ENCODE measurements around the gene PTPRN2. TPM values are rescaled to one million over a fixed set of nuclear protein-coding genes. Genes with fewer than 3 reads are reported as not detected.
A peak's percentile ranks its signal among the peaks of the same experiment; 100 is the strongest.

PTPRN2 gene
- total RNA-seq, 1 experiment from 2014 or later: not detected

DNA sequence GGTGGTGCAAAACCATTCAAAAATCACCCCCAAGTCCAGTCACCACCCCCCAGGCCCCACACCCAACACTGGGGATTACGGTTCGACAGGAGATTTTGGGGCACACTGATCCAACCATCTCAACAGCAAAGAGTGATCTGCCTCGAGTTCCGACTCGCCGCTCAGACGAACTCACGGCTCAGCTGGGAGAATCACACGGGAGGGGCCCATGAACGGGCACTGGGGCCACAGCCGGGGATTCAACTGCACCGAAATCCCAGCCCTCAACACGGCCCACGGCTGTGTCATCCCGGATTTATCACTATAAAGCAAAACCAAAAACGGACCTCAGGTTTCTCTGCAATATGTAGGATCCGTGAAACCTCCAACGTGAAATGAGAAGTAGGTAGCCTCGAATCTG, 790.8 kb downstream of the PTPRN2 start:
- CTCF ChIA-PET: no interaction called here
- POLR2A ChIA-PET (ENCODE audit: unreplicated experiment): no interaction called here
- Histone ChIP-seq H3K9me2 (ENCODE audit: insufficient read depth) (no peaks in the 10 kb centered on the region), H3K4me2 (no peak overlapping the region), H3K27me3 (ENCODE audit: insufficient read depth, low read depth) (peaks cover 97% of the 10 kb centered on the region), H3K4me3 (no peak overlapping the region), H3K27ac (no peak overlapping the region), H3K36me3 (ENCODE audit: low read depth) (no peaks in the 10 kb centered on the region), H3F3A (ENCODE audit: insufficient read depth, low read depth) (no peaks in the 10 kb centered on the region), H3K9me3 (ENCODE audit: insufficient read depth, low read depth) (no peaks in the 10 kb centered on the region), H4K20me1 (ENCODE audit: insufficient read depth) (no peaks in the 10 kb centered on the region; the same call in 1 of the 2 replicates), H2AFZ (no peak overlapping the region), H3K79me2 (ENCODE audit: low read depth) (no peaks in the 10 kb centered on the region), H3K4me1 (replicated peaks; ENCODE audit: insufficient read depth) (no peaks in the 10 kb centered on the region)
- intact Hi-C loops (cut with micrococcal nuclease; ENCODE audit: unreplicated experiment): no loop called here
- no peak for TF ChIP-seq EZH2 (IDR thresholded peaks at IDR 0.05; ENCODE audit: low read depth)
- TF ChIP-seq, protein P1, sequence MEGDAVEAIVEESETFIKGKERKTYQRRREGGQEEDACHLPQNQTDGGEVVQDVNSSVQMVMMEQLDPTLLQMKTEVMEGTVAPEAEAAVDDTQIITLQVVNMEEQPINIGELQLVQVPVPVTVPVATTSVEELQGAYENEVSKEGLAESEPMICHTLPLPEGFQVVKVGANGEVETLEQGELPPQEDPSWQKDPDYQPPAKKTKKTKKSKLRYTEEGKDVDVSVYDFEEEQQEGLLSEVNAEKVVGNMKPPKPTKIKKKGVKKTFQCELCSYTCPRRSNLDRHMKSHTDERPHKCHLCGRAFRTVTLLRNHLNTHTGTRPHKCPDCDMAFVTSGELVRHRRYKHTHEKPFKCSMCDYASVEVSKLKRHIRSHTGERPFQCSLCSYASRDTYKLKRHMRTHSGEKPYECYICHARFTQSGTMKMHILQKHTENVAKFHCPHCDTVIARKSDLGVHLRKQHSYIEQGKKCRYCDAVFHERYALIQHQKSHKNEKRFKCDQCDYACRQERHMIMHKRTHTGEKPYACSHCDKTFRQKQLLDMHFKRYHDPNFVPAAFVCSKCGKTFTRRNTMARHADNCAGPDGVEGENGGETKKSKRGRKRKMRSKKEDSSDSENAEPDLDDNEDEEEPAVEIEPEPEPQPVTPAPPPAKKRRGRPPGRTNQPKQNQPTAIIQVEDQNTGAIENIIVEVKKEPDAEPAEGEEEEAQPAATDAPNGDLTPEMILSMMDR (conservative IDR thresholded peaks at IDR 0.05): no peak
- DNase-seq: no peak
- BruUV-seq (replicated peaks): no TSS peak

DNA sequence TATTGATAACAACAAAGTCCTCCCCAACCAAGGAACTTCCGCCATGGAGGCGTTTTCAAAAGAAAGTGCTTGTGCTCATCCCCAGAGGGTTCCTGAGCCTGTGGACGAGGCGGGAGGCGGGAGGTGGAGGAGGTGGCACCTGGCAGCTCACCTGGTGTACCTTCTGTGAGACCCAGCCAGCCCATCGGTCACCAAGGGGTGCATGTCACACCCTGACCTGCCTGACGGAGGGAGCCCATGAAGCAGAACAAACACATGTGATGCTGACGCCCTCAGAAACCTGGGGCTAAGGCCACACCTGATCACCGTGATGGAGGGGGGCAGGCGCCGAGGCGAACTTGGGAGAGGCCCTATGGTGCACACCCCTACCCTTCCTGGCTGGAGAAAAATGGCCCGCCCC, 792.0 kb downstream of the PTPRN2 start:
- Histone ChIP-seq H3F3A (ENCODE audit: insufficient read depth, low read depth) (no peaks in the 10 kb centered on the region), H4K20me1 (ENCODE audit: insufficient read depth) (no peaks in the 10 kb centered on the region; the same call in 1 of the 2 replicates), H3K27ac (no peak overlapping the region), H3K4me3 (no peak overlapping the region), H2AFZ (no peak overlapping the region), H3K4me2 (no peak overlapping the region), H3K9me3 (ENCODE audit: insufficient read depth, low read depth) (no peaks in the 10 kb centered on the region), H3K79me2 (ENCODE audit: low read depth) (no peaks in the 10 kb centered on the region), H3K27me3 (ENCODE audit: insufficient read depth, low read depth) (peaks cover 97% of the 10 kb centered on the region), H3K9me2 (ENCODE audit: insufficient read depth) (no peaks in the 10 kb centered on the region), H3K36me3 (ENCODE audit: low read depth) (no peaks in the 10 kb centered on the region), H3K4me1 (replicated peaks; ENCODE audit: insufficient read depth) (no peaks in the 10 kb centered on the region)
- intact Hi-C loops (cut with micrococcal nuclease; ENCODE audit: unreplicated experiment): no loop called here
- ChIA-PET CTCF (no interaction called here), POLR2A (ENCODE audit: unreplicated experiment) (no interaction called here)
- no peak; the same call in 1 of the 2 replicates for TF ChIP-seq EZH2 (IDR thresholded peaks at IDR 0.05; ENCODE audit: low read depth)
- TF ChIP-seq, protein P1 (conservative IDR thresholded peaks at IDR 0.05): no peak
- DNase-seq: no peak
- no TSS peak for BruUV-seq (replicated peaks)

- intact Hi-C loops (cut with micrococcal nuclease; ENCODE audit: unreplicated experiment): no loop called here
- Histone ChIP-seq H3K9me3 (ENCODE audit: insufficient read depth, low read depth) (no peaks in the 10 kb centered on the region), H2AFZ (no peak overlapping the region), H3K27me3 (ENCODE audit: insufficient read depth, low read depth) (peaks cover 97% of the 10 kb centered on the region), H4K20me1 (ENCODE audit: insufficient read depth) (no peaks in the 10 kb centered on the region; the same call in 1 of the 2 replicates), H3K79me2 (ENCODE audit: low read depth) (no peaks in the 10 kb centered on the region), H3K4me2 (no peak overlapping the region), H3K4me3 (no peak overlapping the region), H3F3A (ENCODE audit: insufficient read depth, low read depth) (no peaks in the 10 kb centered on the region), H3K9me2 (ENCODE audit: insufficient read depth) (no peaks in the 10 kb centered on the region), H3K27ac (no peak overlapping the region), H3K36me3 (ENCODE audit: low read depth) (no peaks in the 10 kb centered on the region), H3K4me1 (replicated peaks; ENCODE audit: insufficient read depth) (no peaks in the 10 kb centered on the region)
- no TSS peak for BruUV-seq (replicated peaks)
- CTCF ChIA-PET: no interaction called here
- DNase-seq: no peak
- POLR2A ChIA-PET (ENCODE audit: unreplicated experiment): no interaction called here
- TF ChIP-seq EZH2 (IDR thresholded peaks at IDR 0.05; ENCODE audit: low read depth): 0 out of 2 replicates have a peak, but pooled peaks have one; percentile 60
- TF ChIP-seq, protein P1 (conservative IDR thresholded peaks at IDR 0.05): no peak
Observed at GRCh38 chr7:157795199-157795598, 792.4 kb downstream of the PTPRN2 start.

Data from PC-9 (cell line).